HG03097 (cell line): ENCODE data around the gene MAST2.
"Not testable (repeated sequence)": the region's sequence is repeated elsewhere in the genome, so short reads cannot be mapped to it uniquely, and the experiment has no call there.

Experiments
- ATAC-seq: cut with Tn5 transposase; IDR thresholded peaks from one replicate; pipeline ENCODE4 v1.9.1; 2021; ENCODE audit not compliant: unreplicated experiment, low FRiP score

The MAST2 gene

GRCh38 chr1:45930258-45931150 lies 127.1 kb downstream of the MAST2 start:
- ATAC-seq = no peak

GRCh38 chr1:45932205-45932604 lies 128.8 kb downstream of the MAST2 start:
- not testable (repeated sequence) for ATAC-seq

GRCh38 chr1:45934947-45935346 lies 131.5 kb downstream of the MAST2 start:
- ATAC-seq = no peak

GRCh38 chr1:45938029-45938428 lies 134.6 kb downstream of the MAST2 start:
- ATAC-seq = no peak

- ATAC-seq = no peak
Measured at GRCh38 chr1:45942411-45942810, 139.0 kb downstream of the MAST2 start.

GRCh38 chr1:45943185-45943584 lies 139.8 kb downstream of the MAST2 start:
- ATAC-seq = no peak

- ATAC-seq = no peak
Measured at GRCh38 chr1:45945426-45945825, 142.0 kb downstream of the MAST2 start.

GRCh38 chr1:45949462-45949861 lies 146.1 kb downstream of the MAST2 start:
- not testable (repeated sequence) for ATAC-seq

- no peak for ATAC-seq
Measured at GRCh38 chr1:45952072-45952471, 148.7 kb downstream of the MAST2 start.

- ATAC-seq = no peak
Measured at GRCh38 chr1:45953934-45954847, 150.8 kb downstream of the MAST2 start.

- no peak for ATAC-seq
Measured at GRCh38 chr1:45957684-45958083, 154.3 kb downstream of the MAST2 start.

- no peak for ATAC-seq
Measured at GRCh38 chr1:45958317-45958716, 154.9 kb downstream of the MAST2 start.

- no peak for ATAC-seq
Measured at GRCh38 chr1:45960930-45961715, 157.7 kb downstream of the MAST2 start.

GRCh38 chr1:45961936-45962335 lies 158.5 kb downstream of the MAST2 start:
- not testable (repeated sequence) for ATAC-seq

- no peak for ATAC-seq
Measured at GRCh38 chr1:45968941-45969666, 165.7 kb downstream of the MAST2 start.

GRCh38 chr1:45969866-45970265 lies 166.5 kb downstream of the MAST2 start:
- no peak for ATAC-seq

GRCh38 chr1:45971335-45971734 lies 167.9 kb downstream of the MAST2 start:
- ATAC-seq = no peak

- no peak for ATAC-seq
Measured at GRCh38 chr1:45971922-45972531, 168.6 kb downstream of the MAST2 start.

GRCh38 chr1:45972621-45973020 lies 169.2 kb downstream of the MAST2 start:
- no peak for ATAC-seq

GRCh38 chr1:45973121-45973520 lies 169.7 kb downstream of the MAST2 start:
- no peak for ATAC-seq
